Type B pancreatic cell (in vitro differentiated cells): ENCODE results near the gene MVB12B. TPM values are rescaled to one million over a fixed set of nuclear protein-coding genes. Genes with fewer than 3 reads are reported as not detected.

Source experiments
- DNase-seq: peaks from one replicate; pipeline ENCODE4 v3.0.0; 2021; ENCODE audit warnings: mixed read lengths; ENCODE audit not compliant: unreplicated experiment; ENCODE audit errors: extremely low spot score
- H3K27ac Mint-ChIP-seq: 2 replicates; pipeline ENCODE4 v1.8.0; 2021; ENCODE audit warnings: mild to moderate bottlenecking, mixed read lengths
- H3K27me3 Mint-ChIP-seq: 2 replicates; pipeline ENCODE4 v1.8.0; 2021; ENCODE audit warnings: mixed read lengths
- H3K36me3 Mint-ChIP-seq: 2 replicates; pipeline ENCODE4 v1.8.0; 2021; ENCODE audit warnings: mixed read lengths
- H3K4me1 Mint-ChIP-seq: one replicate; pipeline ENCODE4 v1.8.0; 2021; ENCODE audit warnings: mixed read lengths; ENCODE audit not compliant: unreplicated experiment
- H3K4me3 Mint-ChIP-seq: 2 replicates; pipeline ENCODE4 v1.8.0; 2021; ENCODE audit warnings: mild to moderate bottlenecking, mixed read lengths
- H3K9me3 Mint-ChIP-seq: 2 replicates; pipeline ENCODE4 v1.8.0; 2021; ENCODE audit warnings: mixed read lengths
- CTCF ChIP-seq: fragments of 200-600 bp; sonication (generic); conservative IDR thresholded peaks from 2 replicates; pipeline ENCODE4 v1.5.0; 2021; ENCODE audit warnings: antibody characterized with exemption, mild to moderate bottlenecking
- total RNA-seq: library from RNA; stranded (reverse); gene quantifications from 2 replicates; pipeline ENCODE4 v1.2.1, GENCODE V29; 2021; ENCODE audit warnings: low replicate concordance

MVB12B gene
- total RNA-seq, 1 donor from 2014 or later, result 26.1 TPM

GRCh38 chr9:126328407-126328806, 1.8 kb downstream of the MVB12B start:
- DNase-seq, result no peak
- H3K27me3 Mint-ChIP-seq, result no peaks in the 10 kb centered on the region
- H3K36me3 Mint-ChIP-seq, result peaks cover 10% of the 10 kb centered on the region
- no peak for TF ChIP-seq CTCF
- peak overlapping the region; percentile 88 for H3K4me3 Mint-ChIP-seq
- peaks cover 24% of the 10 kb centered on the region for H3K4me1 Mint-ChIP-seq
- no peaks in the 10 kb centered on the region for H3K9me3 Mint-ChIP-seq
- peak overlapping the region; percentile 82 for H3K27ac Mint-ChIP-seq

GRCh38 chr9:126329476-126330275, 3.0 kb downstream of the MVB12B start:
- no peaks in the 10 kb centered on the region for H3K9me3 Mint-ChIP-seq
- no peak overlapping the region for H3K4me3 Mint-ChIP-seq
- H3K27ac Mint-ChIP-seq, result no peak overlapping the region
- H3K27me3 Mint-ChIP-seq, result no peaks in the 10 kb centered on the region
- no peak for DNase-seq
- no peak for TF ChIP-seq CTCF
- H3K4me1 Mint-ChIP-seq, result peaks cover 32% of the 10 kb centered on the region
- peaks cover 10% of the 10 kb centered on the region for H3K36me3 Mint-ChIP-seq

GRCh38 chr9:126330536-126330935, 3.9 kb downstream of the MVB12B start:
- H3K4me3 Mint-ChIP-seq, result no peak overlapping the region
- no peak for TF ChIP-seq CTCF
- no peaks in the 10 kb centered on the region for H3K9me3 Mint-ChIP-seq
- H3K27me3 Mint-ChIP-seq, result no peaks in the 10 kb centered on the region
- DNase-seq, result no peak
- H3K36me3 Mint-ChIP-seq, result peaks cover 10% of the 10 kb centered on the region
- peaks cover 34% of the 10 kb centered on the region for H3K4me1 Mint-ChIP-seq
- no peak overlapping the region for H3K27ac Mint-ChIP-seq

- Mint-ChIP-seq H3K36me3 (peaks cover 10% of the 10 kb centered on the region), H3K9me3 (no peaks in the 10 kb centered on the region), H3K4me1 (peaks cover 36% of the 10 kb centered on the region), H3K27ac (no peak overlapping the region), H3K27me3 (no peaks in the 10 kb centered on the region), H3K4me3 (peak overlapping the region; percentile 3)
- DNase-seq, result no peak
- TF ChIP-seq CTCF, result no peak
These were observed 5.5 kb downstream of the MVB12B start for GRCh38 chr9:126331964-126332748.

- H3K36me3 Mint-ChIP-seq, result peaks cover 7% of the 10 kb centered on the region
- no peak overlapping the region for H3K27ac Mint-ChIP-seq
- H3K9me3 Mint-ChIP-seq, result no peaks in the 10 kb centered on the region
- no peak for DNase-seq
- no peaks in the 10 kb centered on the region for H3K27me3 Mint-ChIP-seq
- TF ChIP-seq CTCF, result no peak
- peaks cover 50% of the 10 kb centered on the region for H3K4me1 Mint-ChIP-seq
- H3K4me3 Mint-ChIP-seq, result peak overlapping the region; percentile 2
These were observed 8.3 kb downstream of the MVB12B start for GRCh38 chr9:126334721-126335621.
